OCI-LY1 (cell line): ENCODE data around the gene RAET1G.

ENCODE experiments used
- CTCF ChIP-seq: fragments of 200-600 bp; sonication (generic), shearing (Covaris generic); IDR thresholded peaks from 2 replicates; pipeline ENCODE4 v1.5.1; 2017; ENCODE audit warnings: mild to moderate bottlenecking, antibody characterized with exemption, low read length, moderate library complexity, mixed read lengths
- EZH2 ChIP-seq: fragments of 200-600 bp; sonication (generic), shearing (Covaris generic); IDR thresholded peaks from 2 replicates; pipeline ENCODE4 v1.8.0; 2017; ENCODE audit warnings: borderline replicate concordance, mixed run types, mild to moderate bottlenecking, antibody characterized with exemption, low read length, moderate library complexity, mixed read lengths

- no peak for TF ChIP-seq CTCF
- no peak for TF ChIP-seq EZH2
These were observed 13.8 kb upstream of the RAET1G start for GRCh38 chr6:149936743-149937142.
